SW 1271 (cell line): ENCODE data around the gene MYRF.

Source experiments
- DNase-seq, 2 experiments: peaks; one replicate each; lab custom pipeline; 2025; lab: John Stamatoyannopoulos, UW

The MYRF gene

GRCh38 chr11:61739413-61739812, 13.0 kb upstream of the MYRF start:
- DNase-seq = no peak

- DNase-seq = no peak
These were observed 12.5 kb upstream of the MYRF start for GRCh38 chr11:61739966-61740365.

- no peak for DNase-seq
These were observed 10.0 kb upstream of the MYRF start for GRCh38 chr11:61742391-61742790.

GRCh38 chr11:61743486-61744095, 8.8 kb upstream of the MYRF start:
- DNase-seq = no peak

- no peak for DNase-seq
These were observed 8.3 kb upstream of the MYRF start for GRCh38 chr11:61744181-61744580.

GRCh38 chr11:61744609-61745156, 7.8 kb upstream of the MYRF start:
- no peak for DNase-seq

GRCh38 chr11:61745781-61746441, 6.5 kb upstream of the MYRF start:
- no peak for DNase-seq

- no peak for DNase-seq
These were observed 5.8 kb upstream of the MYRF start for GRCh38 chr11:61746442-61747191.

- peak in 1 of 2 experiments; percentile 52 for DNase-seq
These were observed 5.1 kb upstream of the MYRF start for GRCh38 chr11:61747192-61747966.

- DNase-seq = no peak
These were observed 4.5 kb upstream of the MYRF start for GRCh38 chr11:61747967-61748285.

GRCh38 chr11:61749591-61750217, 2.7 kb upstream of the MYRF start:
- DNase-seq = no peak

- no peak for DNase-seq
These were observed 1.7 kb upstream of the MYRF start for GRCh38 chr11:61750631-61751273.

- no peak for DNase-seq
These were observed 1.1 kb upstream of the MYRF start for GRCh38 chr11:61751384-61751783.

- no peak for DNase-seq
These were observed 587 bp downstream of the MYRF start for GRCh38 chr11:61752925-61753521.

- DNase-seq = no peak
These were observed 1.2 kb downstream of the MYRF start for GRCh38 chr11:61753672-61754071.

GRCh38 chr11:61754534-61755482, 2.4 kb downstream of the MYRF start:
- no peak for DNase-seq

GRCh38 chr11:61756147-61756451, 3.7 kb downstream of the MYRF start:
- no peak for DNase-seq

GRCh38 chr11:61756452-61757212, 4.2 kb downstream of the MYRF start:
- peak; percentile 24 to 33 for DNase-seq

- DNase-seq = no peak
These were observed 4.9 kb downstream of the MYRF start for GRCh38 chr11:61757213-61757862.
